ENCODE data around the gene TTC3.
"Not testable (repeated sequence)": the region's sequence is repeated elsewhere in the genome, so short reads cannot be mapped to it uniquely, and the experiment has no call there.

The TTC3 gene

DNA sequence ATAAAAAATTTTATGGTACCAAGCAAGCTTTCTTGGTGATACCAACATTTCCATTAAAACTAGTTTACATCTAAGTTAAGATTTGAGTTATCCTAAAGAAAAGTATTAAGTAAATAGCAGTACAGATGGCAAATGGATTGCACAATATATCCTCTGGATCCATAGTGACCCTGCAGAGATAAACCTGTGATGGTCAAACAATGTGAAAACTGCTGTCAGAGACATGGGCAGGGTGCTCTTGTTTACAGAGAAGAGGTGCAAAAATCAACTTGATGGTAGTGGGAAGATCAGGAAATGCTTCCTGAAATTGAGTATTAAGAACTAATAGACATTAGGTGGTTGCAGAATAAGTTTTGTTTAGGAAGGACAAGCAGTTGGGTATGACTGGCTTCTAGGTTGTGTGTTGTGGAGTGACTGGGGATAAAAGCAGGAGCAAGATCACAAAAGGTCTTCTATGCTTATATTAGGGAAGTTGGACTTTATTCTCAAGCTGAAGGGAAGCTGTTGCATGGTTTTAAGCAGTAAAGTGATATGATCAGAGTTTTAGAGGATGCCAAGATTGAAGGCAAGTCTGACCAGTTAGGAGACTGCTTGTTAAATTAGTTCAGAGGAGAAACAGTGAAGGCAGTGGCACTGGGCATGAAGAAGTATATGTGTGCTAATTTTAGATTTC, 9.9 kb downstream of the TTC3 start:
- FAIRE-seq = peak; percentile 66
- no peak for DNase-seq (ENCODE audit: insufficient read length, low spot score)
- TF ChIP-seq TAF1 (IDR thresholded peaks at IDR 0.05; ENCODE audit: low read depth, low read length) (no peak), POLR2A (IDR thresholded peaks at IDR 0.05; ENCODE audit: low read depth, low read length) (no peak), SPI1 (IDR thresholded peaks at IDR 0.05; ENCODE audit: low read depth, low read length) (no peak), PAX5 (IDR thresholded peaks at IDR 0.05; ENCODE audit: insufficient read depth, low read length, severe bottlenecking) (no peak), POLR2AphosphoS5 (IDR thresholded peaks at IDR 0.05; ENCODE audit: low read depth, low read length) (no peak), POU2F2 (IDR thresholded peaks at IDR 0.05; ENCODE audit: low read depth, low read length) (no peak)

DNA sequence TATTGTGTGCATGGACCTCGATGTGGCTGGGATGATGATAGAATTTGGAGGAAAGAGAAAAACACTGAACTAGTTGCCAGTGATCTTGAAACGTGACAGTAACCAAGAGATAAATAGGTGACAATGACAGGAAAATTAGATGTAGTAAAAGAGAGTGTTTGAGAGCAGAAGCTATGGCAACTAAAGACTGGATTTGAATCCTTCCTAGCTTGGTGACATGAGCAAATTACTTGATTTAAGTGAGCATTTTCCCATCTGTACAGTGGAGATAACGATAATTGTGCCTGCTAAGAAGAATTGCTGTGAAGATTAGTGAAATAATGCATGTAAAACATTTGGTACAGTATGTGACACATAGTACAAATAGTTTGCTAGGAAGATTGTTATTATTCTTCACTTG, 12.7 kb downstream of the TTC3 start:
- FAIRE-seq (no peak), DNase-seq (ENCODE audit: insufficient read length, low spot score) (no peak)
- TF ChIP-seq POLR2AphosphoS5 (IDR thresholded peaks at IDR 0.05; ENCODE audit: low read depth, low read length) = no peak
- no peak for TF ChIP-seq POU2F2 (IDR thresholded peaks at IDR 0.05; ENCODE audit: low read depth, low read length)
- TF ChIP-seq POLR2A (IDR thresholded peaks at IDR 0.05; ENCODE audit: low read depth, low read length) = no peak
- TF ChIP-seq PAX5 (IDR thresholded peaks at IDR 0.05; ENCODE audit: insufficient read depth, low read length, severe bottlenecking) = no peak
- no peak for TF ChIP-seq SPI1 (IDR thresholded peaks at IDR 0.05; ENCODE audit: low read depth, low read length)
- TF ChIP-seq TAF1 (IDR thresholded peaks at IDR 0.05; ENCODE audit: low read depth, low read length) = no peak

DNA sequence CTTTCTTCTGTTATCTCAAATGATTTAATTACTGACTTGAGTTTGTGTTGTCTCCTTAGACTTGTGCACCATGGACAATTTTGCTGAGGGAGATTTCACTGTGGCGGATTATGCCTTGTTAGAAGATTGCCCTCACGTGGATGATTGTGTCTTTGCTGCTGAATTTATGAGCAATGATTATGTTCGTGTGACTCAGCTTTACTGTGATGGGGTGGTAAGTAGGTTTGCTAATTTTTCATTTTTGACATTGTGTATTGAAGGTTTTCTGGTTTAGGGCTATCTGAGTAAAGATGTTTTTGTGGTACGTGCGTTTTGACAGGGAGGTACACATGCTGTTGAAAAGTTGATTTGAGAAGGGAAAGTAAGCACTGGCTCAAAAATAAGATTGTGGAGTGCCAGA, 14.1 kb downstream of the TTC3 start:
- TF ChIP-seq POLR2A (IDR thresholded peaks at IDR 0.05; ENCODE audit: low read depth, low read length) = no peak
- TF ChIP-seq PAX5 (IDR thresholded peaks at IDR 0.05; ENCODE audit: insufficient read depth, low read length, severe bottlenecking) = no peak
- TF ChIP-seq TAF1 (IDR thresholded peaks at IDR 0.05; ENCODE audit: low read depth, low read length) = no peak
- TF ChIP-seq SPI1 (IDR thresholded peaks at IDR 0.05; ENCODE audit: low read depth, low read length) = no peak
- TF ChIP-seq POLR2AphosphoS5 (IDR thresholded peaks at IDR 0.05; ENCODE audit: low read depth, low read length) = no peak
- DNase-seq (ENCODE audit: insufficient read length, low spot score) (no peak), FAIRE-seq (no peak)

DNA sequence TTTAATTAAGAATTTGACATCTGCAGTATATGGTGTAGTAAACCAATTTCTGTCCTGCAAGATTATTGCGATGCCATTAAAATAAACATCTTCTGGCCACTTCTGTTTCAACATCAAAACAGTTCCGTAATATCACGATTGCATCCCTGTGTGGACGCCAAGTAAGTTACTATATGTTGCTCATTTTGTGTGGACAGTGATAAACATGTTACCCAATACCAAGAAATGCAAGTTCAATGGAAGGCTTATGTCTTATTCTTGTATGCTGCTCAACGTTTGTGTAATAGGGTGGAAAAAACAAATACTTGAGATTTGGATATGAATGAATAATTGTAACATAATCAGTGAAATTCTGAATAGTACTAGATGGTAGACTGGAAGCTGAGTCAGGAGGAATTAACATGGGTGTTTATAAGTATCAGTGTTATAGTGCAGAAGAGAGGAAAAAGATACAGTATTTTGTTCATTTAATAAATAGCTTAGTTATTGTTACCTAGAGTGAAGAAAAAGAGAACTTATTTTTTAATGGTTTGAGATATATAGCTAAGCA, 15.2 kb downstream of the TTC3 start:
- TF ChIP-seq PAX5 (IDR thresholded peaks at IDR 0.05; ENCODE audit: insufficient read depth, low read length, severe bottlenecking) (no peak), SPI1 (IDR thresholded peaks at IDR 0.05; ENCODE audit: low read depth, low read length) (no peak), TAF1 (IDR thresholded peaks at IDR 0.05; ENCODE audit: low read depth, low read length) (no peak), POLR2AphosphoS5 (IDR thresholded peaks at IDR 0.05; ENCODE audit: low read depth, low read length) (no peak), POLR2A (IDR thresholded peaks at IDR 0.05; ENCODE audit: low read depth, low read length) (no peak), POU2F2 (IDR thresholded peaks at IDR 0.05; ENCODE audit: low read depth, low read length) (no peak)
- FAIRE-seq (no peak), DNase-seq (ENCODE audit: insufficient read length, low spot score) (no peak)

DNA sequence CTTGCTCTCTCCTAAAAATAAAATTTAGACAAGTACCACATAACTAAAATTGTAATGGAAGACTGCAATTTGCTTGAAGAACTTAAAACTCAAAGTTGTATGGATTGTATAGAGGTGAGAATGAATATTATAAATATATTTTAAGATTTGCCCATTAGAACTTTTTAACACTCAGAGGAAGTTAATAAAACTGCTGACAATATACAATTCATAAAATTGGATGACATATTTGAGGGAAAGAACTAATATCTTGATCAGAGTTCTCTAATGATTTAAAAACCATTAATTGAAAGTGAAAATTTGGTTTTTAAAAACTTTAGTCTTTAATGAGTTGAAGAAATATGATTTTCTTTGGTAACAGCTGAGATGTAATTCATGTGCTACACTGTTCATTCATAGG, 20.9 kb downstream of the TTC3 start:
- DNase-seq (ENCODE audit: insufficient read length, low spot score) = no peak
- no peak for TF ChIP-seq POU2F2 (IDR thresholded peaks at IDR 0.05; ENCODE audit: low read depth, low read length)
- TF ChIP-seq TAF1 (IDR thresholded peaks at IDR 0.05; ENCODE audit: low read depth, low read length) = no peak
- TF ChIP-seq POLR2A (IDR thresholded peaks at IDR 0.05; ENCODE audit: low read depth, low read length) = no peak
- no peak for TF ChIP-seq SPI1 (IDR thresholded peaks at IDR 0.05; ENCODE audit: low read depth, low read length)
- no peak for TF ChIP-seq PAX5 (IDR thresholded peaks at IDR 0.05; ENCODE audit: insufficient read depth, low read length, severe bottlenecking)
- no peak for TF ChIP-seq POLR2AphosphoS5 (IDR thresholded peaks at IDR 0.05; ENCODE audit: low read depth, low read length)
- FAIRE-seq = no peak

DNA sequence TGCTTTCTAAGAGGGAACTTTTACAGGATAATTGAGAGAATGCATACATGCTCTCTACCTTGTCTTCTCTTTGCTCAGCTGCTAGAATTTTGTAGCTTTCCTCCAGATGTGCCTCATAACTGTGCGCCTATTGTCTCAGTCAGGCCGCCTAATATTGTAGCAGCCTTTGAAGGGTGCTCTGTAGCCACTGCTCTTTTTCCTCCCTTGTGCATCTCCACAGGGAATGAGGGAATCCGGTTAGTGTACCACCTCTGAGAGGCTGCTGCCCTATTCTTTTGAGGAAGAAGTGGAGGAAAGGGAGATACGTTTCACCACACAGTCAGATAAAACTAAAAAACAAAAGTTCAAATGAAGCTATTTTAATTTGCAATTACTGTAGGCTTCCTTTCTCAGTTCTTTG, 22.8 kb downstream of the TTC3 start:
- TF ChIP-seq TAF1 (IDR thresholded peaks at IDR 0.05; ENCODE audit: low read depth, low read length) (no peak), POLR2A (IDR thresholded peaks at IDR 0.05; ENCODE audit: low read depth, low read length) (no peak), PAX5 (IDR thresholded peaks at IDR 0.05; ENCODE audit: insufficient read depth, low read length, severe bottlenecking) (no peak), POLR2AphosphoS5 (IDR thresholded peaks at IDR 0.05; ENCODE audit: low read depth, low read length) (no peak), POU2F2 (IDR thresholded peaks at IDR 0.05; ENCODE audit: low read depth, low read length) (no peak), SPI1 (IDR thresholded peaks at IDR 0.05; ENCODE audit: low read depth, low read length) (no peak)
- no peak for DNase-seq (ENCODE audit: insufficient read length, low spot score)
- FAIRE-seq = no peak

DNA sequence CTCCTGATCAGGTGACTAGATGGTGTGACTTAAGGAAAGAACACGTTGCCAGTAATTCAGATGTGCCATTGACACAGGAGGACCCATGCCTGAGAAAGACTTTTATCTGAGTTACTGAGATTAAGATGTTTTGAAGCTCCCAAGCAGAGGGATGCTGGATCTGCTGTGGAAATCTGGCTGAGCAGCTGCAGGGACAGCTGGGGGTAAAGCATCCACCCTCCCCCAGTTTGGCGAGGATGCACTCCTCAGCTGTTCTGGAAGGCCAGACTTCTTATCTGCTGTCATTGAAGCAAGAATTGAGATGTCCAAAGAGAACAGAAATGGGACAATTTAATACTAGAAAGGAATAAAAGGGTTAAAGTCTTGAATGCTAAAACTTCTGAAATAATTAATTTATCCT, 25.7 kb downstream of the TTC3 start:
- no peak for FAIRE-seq
- no peak for DNase-seq (ENCODE audit: insufficient read length, low spot score)
- TF ChIP-seq POU2F2 (IDR thresholded peaks at IDR 0.05; ENCODE audit: low read depth, low read length) (no peak), POLR2A (IDR thresholded peaks at IDR 0.05; ENCODE audit: low read depth, low read length) (no peak), TAF1 (IDR thresholded peaks at IDR 0.05; ENCODE audit: low read depth, low read length) (no peak), SPI1 (IDR thresholded peaks at IDR 0.05; ENCODE audit: low read depth, low read length) (no peak), POLR2AphosphoS5 (IDR thresholded peaks at IDR 0.05; ENCODE audit: low read depth, low read length) (no peak), PAX5 (IDR thresholded peaks at IDR 0.05; ENCODE audit: insufficient read depth, low read length, severe bottlenecking) (no peak)

DNA sequence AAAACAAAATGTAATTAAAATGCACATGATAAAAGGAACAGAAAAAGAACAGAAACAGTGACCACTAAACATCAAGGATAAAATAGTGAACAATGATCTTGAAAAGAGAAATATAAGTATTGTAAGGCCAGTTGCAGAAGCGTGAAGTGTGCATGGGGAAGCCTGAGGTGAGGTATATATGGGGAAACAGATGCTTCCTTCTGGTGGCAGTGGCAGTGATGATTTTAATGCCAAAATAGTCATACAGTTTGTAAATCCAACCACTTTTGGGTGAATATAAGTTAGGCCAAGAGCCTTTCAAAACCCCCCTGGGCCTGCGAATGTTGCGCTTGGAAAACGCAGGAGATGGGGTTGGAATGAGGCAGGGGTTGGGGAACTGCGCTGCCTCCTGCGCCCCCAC, 27.3 kb downstream of the TTC3 start:
- DNase-seq (ENCODE audit: insufficient read length, low spot score) (no peak), FAIRE-seq (no peak)
- TF ChIP-seq PAX5 (IDR thresholded peaks at IDR 0.05; ENCODE audit: insufficient read depth, low read length, severe bottlenecking) (no peak), POLR2A (IDR thresholded peaks at IDR 0.05; ENCODE audit: low read depth, low read length) (no peak), POLR2AphosphoS5 (IDR thresholded peaks at IDR 0.05; ENCODE audit: low read depth, low read length) (no peak), POU2F2 (IDR thresholded peaks at IDR 0.05; ENCODE audit: low read depth, low read length) (no peak), SPI1 (IDR thresholded peaks at IDR 0.05; ENCODE audit: low read depth, low read length) (no peak), TAF1 (IDR thresholded peaks at IDR 0.05; ENCODE audit: low read depth, low read length) (no peak)

DNA sequence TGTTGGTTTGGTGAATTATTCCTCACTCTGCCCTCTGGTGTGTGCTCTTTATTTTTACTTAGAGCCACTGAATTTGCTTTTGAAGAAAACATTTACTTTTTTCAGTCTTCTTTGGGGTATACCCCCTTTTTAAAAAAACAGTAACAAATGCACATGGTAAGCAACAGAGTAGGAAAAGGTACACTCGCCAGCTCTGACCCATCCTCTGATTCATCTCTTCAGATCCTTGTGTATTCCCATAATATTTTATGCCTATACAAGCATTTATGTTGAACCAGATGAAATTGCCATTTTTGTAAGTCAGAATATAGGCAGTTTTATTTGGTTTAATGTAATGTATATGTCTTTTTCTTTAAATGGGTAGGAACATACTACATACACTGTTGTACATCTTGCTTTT, 28.3 kb downstream of the TTC3 start:
- DNase-seq (ENCODE audit: insufficient read length, low spot score) (no peak), FAIRE-seq (no peak)
- TF ChIP-seq PAX5 (IDR thresholded peaks at IDR 0.05; ENCODE audit: insufficient read depth, low read length, severe bottlenecking) (no peak), SPI1 (IDR thresholded peaks at IDR 0.05; ENCODE audit: low read depth, low read length) (no peak), POU2F2 (IDR thresholded peaks at IDR 0.05; ENCODE audit: low read depth, low read length) (no peak), POLR2AphosphoS5 (IDR thresholded peaks at IDR 0.05; ENCODE audit: low read depth, low read length) (no peak), TAF1 (IDR thresholded peaks at IDR 0.05; ENCODE audit: low read depth, low read length) (no peak), POLR2A (IDR thresholded peaks at IDR 0.05; ENCODE audit: low read depth, low read length) (no peak)

DNA sequence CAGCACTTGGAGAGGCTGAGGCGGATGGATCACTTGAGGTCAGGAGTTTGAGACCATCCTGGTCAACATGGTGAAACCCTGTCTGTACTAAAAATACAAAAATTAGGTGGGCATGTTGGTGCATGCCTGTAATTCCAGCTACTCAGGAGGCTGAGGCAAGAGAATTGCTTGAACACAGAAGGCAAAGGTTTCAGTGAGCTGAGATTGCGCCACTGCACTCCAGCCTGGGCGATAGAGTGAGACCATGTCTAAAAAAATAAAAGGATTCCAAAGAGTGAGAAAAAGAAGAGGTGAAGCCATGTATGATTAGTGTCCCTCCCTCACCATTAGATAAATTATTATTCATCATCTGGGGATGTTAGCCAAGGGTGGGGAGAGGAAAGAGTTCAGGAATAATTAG, 29.7 kb downstream of the TTC3 start:
- not testable (repeated sequence) for FAIRE-seq; DNase-seq (ENCODE audit: insufficient read length, low spot score)

Measured in GM12891 (cell line).